Esophagus squamous epithelium (tissue), 5 donors: ENCODE results near the gene MBTD1. TPM values are rescaled to one million over a fixed set of nuclear protein-coding genes. Genes with fewer than 3 reads are reported as not detected.

Experiments used
- DNase-seq: peaks from one replicate; lab custom pipeline; 2025; lab: John Stamatoyannopoulos, UW
- H3K27ac ChIP-seq, 4 donors: fragments of 200-600 bp; sonication (generic); one replicate each; pipeline ENCODE4 v1.5.1; 2016 to 2019; ENCODE audit warnings: mild to moderate bottlenecking in 1 of 4
- H3K27me3 ChIP-seq, 4 donors: fragments of 200-600 bp; sonication (generic); 1 replicate in 3 of 4; 2 replicates in 1 of 4; pipeline versions ENCODE4 v1.5.1 to v1.6.0; 2017 to 2021; ENCODE audit warnings: antibody characterized with exemption in 1 of 4
- H3K36me3 ChIP-seq, 3 donors: fragments of 200-600 bp; sonication (generic); one replicate each; pipeline ENCODE4 v1.5.1; 2016 to 2019
- H3K4me1 ChIP-seq, 3 donors: fragments of 200-600 bp; sonication (generic); one replicate each; pipeline ENCODE4 v1.5.1; 2017 to 2019
- H3K4me3 ChIP-seq, 4 donors: fragments of 200-600 bp; sonication (generic); 1 replicate in 3 of 4; 2 replicates in 1 of 4; pipeline ENCODE4 v1.5.1; 2016 to 2019; ENCODE audit warnings: mild to moderate bottlenecking in 2 of 4, moderate library complexity in 1 of 4
- H3K9me3 ChIP-seq, 3 donors: fragments of 200-600 bp; sonication (generic); one replicate each; pipeline ENCODE4 v1.5.1; 2016 to 2019
- POLR2A ChIP-seq, 4 donors: fragments of 450-650 bp; IDR thresholded peaks; one replicate each; pipeline ENCODE4 v1.6.1; 2017; ENCODE audit warnings: antibody characterized with exemption in 4 of 4, mild to moderate bottlenecking in 4 of 4, moderate library complexity in 3 of 4
- WGBS, 2 donors: methylation state at CpG; one replicate each; pipeline ENCODE4 v1.1.5; 2018; 5-methylcytosine and 5-hydroxymethylcytosine counted together
- intact Hi-C: fragments of 100-400 bp; cut with DNase I; formaldehyde crosslinking; loops from one replicate; pipeline ENCODE4 v1.15.0; 2022
- total RNA-seq, 4 donors: library from RNA; depleted of rRNA; stranded (reverse); fragments of >200 nt; gene quantifications; one replicate each; pipeline ENCODE4 v1.1.0, GENCODE V29; 2016
- TF ChIP-seq, protein P1 (sequence below), 6 experiments: fragments of 450-650 bp in 4 of 6; fragments of 200-600 bp in 2 of 6; sonication (generic) in 2 of 6; IDR thresholded peaks; one replicate each; pipeline ENCODE4 v1.5.1; 2016 to 2019; ENCODE audit warnings: antibody characterized with exemption in 6 of 6, mild to moderate bottlenecking in 4 of 6, moderate library complexity in 4 of 6
- donor health status: DM: yes; HTN: yes; CAD: no.

MBTD1 gene
- total RNA-seq, 4 donors from 2014 or later, result 6.1 to 21.4 (median 9.4) TPM

DNA sequence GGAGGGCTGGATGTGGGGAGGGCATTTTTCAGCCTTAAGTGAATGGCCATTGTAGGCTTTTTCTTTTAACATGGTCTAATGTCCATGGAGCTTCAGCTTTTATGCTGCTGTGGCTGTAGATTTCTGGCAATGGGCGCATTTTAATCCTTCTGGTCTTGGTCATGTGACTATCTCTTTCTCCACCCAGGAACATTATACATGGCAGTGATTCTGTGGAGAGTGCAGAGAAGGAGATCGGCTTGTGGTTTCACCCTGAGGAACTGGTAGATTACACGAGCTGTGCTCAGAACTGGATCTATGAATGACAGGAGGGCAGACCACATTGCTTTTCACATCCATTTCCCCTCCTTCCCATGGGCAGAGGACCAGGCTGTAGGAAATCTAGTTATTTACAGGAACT lies 98.3 kb downstream of the MBTD1 start:
- no peaks in the 10 kb centered on the region for H3K27me3 ChIP-seq
- DNase-seq, result no peak
- TF ChIP-seq POLR2A (IDR thresholded peaks at IDR 0.05), result no peak
- TF ChIP-seq, protein P1, sequence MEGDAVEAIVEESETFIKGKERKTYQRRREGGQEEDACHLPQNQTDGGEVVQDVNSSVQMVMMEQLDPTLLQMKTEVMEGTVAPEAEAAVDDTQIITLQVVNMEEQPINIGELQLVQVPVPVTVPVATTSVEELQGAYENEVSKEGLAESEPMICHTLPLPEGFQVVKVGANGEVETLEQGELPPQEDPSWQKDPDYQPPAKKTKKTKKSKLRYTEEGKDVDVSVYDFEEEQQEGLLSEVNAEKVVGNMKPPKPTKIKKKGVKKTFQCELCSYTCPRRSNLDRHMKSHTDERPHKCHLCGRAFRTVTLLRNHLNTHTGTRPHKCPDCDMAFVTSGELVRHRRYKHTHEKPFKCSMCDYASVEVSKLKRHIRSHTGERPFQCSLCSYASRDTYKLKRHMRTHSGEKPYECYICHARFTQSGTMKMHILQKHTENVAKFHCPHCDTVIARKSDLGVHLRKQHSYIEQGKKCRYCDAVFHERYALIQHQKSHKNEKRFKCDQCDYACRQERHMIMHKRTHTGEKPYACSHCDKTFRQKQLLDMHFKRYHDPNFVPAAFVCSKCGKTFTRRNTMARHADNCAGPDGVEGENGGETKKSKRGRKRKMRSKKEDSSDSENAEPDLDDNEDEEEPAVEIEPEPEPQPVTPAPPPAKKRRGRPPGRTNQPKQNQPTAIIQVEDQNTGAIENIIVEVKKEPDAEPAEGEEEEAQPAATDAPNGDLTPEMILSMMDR (IDR thresholded peaks at IDR 0.05), result no peak
- WGBS, 2 donors, result 76 to 82% methylated on average over 3 of the region's 3 CpGs
- H3K9me3 ChIP-seq, result no peaks in the 10 kb centered on the region
- peaks cover 6 to 9% (median 7%) of the 10 kb centered on the region in 3 donors for H3K4me1 ChIP-seq
- H3K4me3 ChIP-seq, result no peak overlapping the region
- peaks cover 0 to 70% (median 15%) of the 10 kb centered on the region in 3 donors for H3K36me3 ChIP-seq
- intact Hi-C loops, result no loop called here
- H3K27ac ChIP-seq, result no peak overlapping the region

DNA sequence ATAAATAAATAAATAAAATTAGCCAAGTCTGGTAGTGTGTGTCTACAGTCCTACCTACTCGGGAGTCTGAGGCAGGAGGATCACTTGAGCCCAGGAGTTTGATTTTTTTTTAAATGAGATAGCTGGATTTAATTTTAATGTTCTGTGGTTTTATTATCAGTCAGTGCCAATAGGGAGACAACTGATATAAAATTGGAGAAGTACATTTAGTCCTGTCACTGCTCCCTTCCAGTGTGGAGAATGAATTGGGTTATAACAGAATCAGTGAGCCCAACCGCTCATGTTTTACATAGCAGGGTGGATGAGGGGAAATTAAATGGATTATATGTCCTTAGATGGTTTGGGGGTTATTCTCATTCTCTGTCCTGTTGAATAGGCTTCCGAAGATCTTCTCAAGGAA lies 100.2 kb downstream of the MBTD1 start:
- WGBS, 2 donors, result 89 to 97% methylated on average over 3 of the region's 3 CpGs
- Histone ChIP-seq H3K27me3 (no peaks in the 10 kb centered on the region), H3K27ac (no peak overlapping the region), H3K36me3 (peaks cover 0 to 81% (median 15%) of the 10 kb centered on the region in 3 donors), H3K4me3 (no peak overlapping the region), H3K9me3 (no peaks in the 10 kb centered on the region), H3K4me1 (peaks cover 7 to 15% (median 9%) of the 10 kb centered on the region in 3 donors)
- no peak for DNase-seq
- intact Hi-C loops, result loop anchor here (10.0 kb wide), 1 partner anchor 155 kb away; no protein-coding TSS in a partner anchor
- TF ChIP-seq POLR2A (IDR thresholded peaks at IDR 0.05), result no peak
- TF ChIP-seq, protein P1 (IDR thresholded peaks at IDR 0.05), result no peak

- intact Hi-C loops, result loop anchor here (10.0 kb wide), 1 partner anchor 151 kb away; no protein-coding TSS in a partner anchor
Measured at GRCh38 chr17:51155416-51155815, 104.4 kb downstream of the MBTD1 start.

GRCh38 chr17:51154176-51154575 lies 105.7 kb downstream of the MBTD1 start:
- peak overlapping the region; percentile 79 to 92 (median 86) for H3K27ac ChIP-seq
- 6 to 7% methylated on average over 6 of the region's 6 CpGs for WGBS, 2 donors
- intact Hi-C loops, result loop anchor here (10.0 kb wide), 1 partner anchor 149 kb away; no protein-coding TSS in a partner anchor
- no peaks in the 10 kb centered on the region for H3K27me3 ChIP-seq
- H3K4me3 ChIP-seq, result peak overlapping the region; percentile 49 to 76 (median 67)
- DNase-seq, result no peak
- H3K9me3 ChIP-seq, result no peaks in the 10 kb centered on the region
- TF ChIP-seq, protein P1 (IDR thresholded peaks at IDR 0.05), result no peak
- TF ChIP-seq POLR2A (IDR thresholded peaks at IDR 0.05), result no peak
- H3K4me1 ChIP-seq, result peaks cover 13 to 44% (median 24%) of the 10 kb centered on the region in 3 donors
- H3K36me3 ChIP-seq, result peaks cover 0 to 37% (median 9%) of the 10 kb centered on the region in 3 donors

More at GRCh38 chr17:51155416-51155815, 104.4 kb downstream of the MBTD1 start:
- H3K36me3 ChIP-seq, result peaks cover 0 to 49% (median 9%) of the 10 kb centered on the region in 3 donors
- H3K27ac ChIP-seq, result peak overlapping the region in 1 of 4 donors; percentile 13
- H3K27me3 ChIP-seq, result no peaks in the 10 kb centered on the region
- H3K4me3 ChIP-seq, result no peak overlapping the region
- DNase-seq, result no peak
- TF ChIP-seq, protein P1 (IDR thresholded peaks at IDR 0.05), result no peak
- TF ChIP-seq POLR2A (IDR thresholded peaks at IDR 0.05), result no peak
- 67 to 80% methylated on average over 8 of the region's 8 CpGs for WGBS, 2 donors
- no peaks in the 10 kb centered on the region for H3K9me3 ChIP-seq
- peaks cover 13 to 35% (median 24%) of the 10 kb centered on the region in 3 donors for H3K4me1 ChIP-seq

DNA sequence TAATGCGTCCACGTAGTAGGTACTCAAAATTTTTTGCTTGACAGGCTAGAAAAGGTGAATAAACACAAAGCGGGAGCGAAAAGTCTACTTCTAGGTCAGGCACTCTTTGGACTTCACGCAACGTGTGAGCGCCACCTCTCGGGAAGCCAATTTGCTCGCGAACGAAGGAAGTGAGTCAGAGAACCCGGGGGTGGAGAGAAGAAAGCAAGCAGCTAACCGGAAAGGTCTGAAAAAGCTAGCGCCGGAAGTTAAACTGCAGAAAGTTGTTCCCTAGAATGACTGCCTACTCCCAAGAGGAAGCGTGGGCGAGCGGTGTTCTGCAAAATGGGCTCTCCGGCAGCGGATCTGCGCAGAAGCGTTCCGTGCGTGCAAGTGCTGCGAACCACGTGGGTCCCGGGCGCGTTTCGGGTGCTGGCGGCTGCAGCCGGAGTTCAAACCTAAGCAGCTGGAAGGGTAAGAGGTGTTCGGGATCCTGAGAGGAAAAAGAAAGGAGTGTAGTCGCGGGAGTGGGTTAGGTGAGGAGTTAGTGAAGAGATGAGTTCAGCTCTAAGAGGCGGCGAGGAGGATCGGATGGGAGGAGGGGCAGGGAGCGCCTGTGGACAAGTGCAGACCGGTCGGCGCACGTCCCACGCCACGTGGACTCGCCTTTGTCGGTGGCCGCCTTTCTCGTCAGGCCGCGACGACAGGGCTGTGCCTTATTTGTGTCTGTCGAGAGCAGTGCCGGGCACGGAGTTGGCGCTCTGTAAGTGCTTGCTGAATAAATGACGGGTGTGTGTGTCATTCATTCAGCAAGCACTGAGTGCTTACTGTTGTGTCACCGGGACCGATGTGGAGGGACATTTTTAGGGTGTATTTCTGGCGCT lies 106.4 kb downstream of the MBTD1 start, which contains the start of gene NME1:
TSS of gene NME1 (plus strand) at position 350 of the 863 bp plus-strand sequence. CDS start 2,096 bp downstream, outside the sequence.
- TF ChIP-seq, protein P1 (IDR thresholded peaks at IDR 0.05), result peak; percentile 65 to 95 (median 77)
- TF ChIP-seq POLR2A (IDR thresholded peaks at IDR 0.05), result peak in 1 of 4 donors; percentile 39
- Histone ChIP-seq H3K4me3 (peak within 1 kb of the TSS; percentile 49 to 76 (median 67)), H3K36me3 (peaks cover 0 to 30% (median 9%) of the 10 kb centered on the region in 3 donors), H3K27ac (peak within 1 kb of the TSS; percentile 82 to 92 (median 90)), H3K9me3 (no peaks in the 10 kb centered on the region), H3K27me3 (no peaks in the 10 kb centered on the region), H3K4me1 (peaks cover 13 to 44% (median 24%) of the 10 kb centered on the region in 3 donors)
- peak; percentile 89 for DNase-seq
- WGBS, 2 donors, result 0% methylated on average over 49 to 60 of the region's 60 CpGs
- intact Hi-C loops, result loop anchor here (10.0 kb wide), 1 partner anchor 149 kb away; no protein-coding TSS in a partner anchor
